K562 (cell line): Measurements from ENCODE around the gene PRICKLE3. TPM values are rescaled to one million over a fixed set of nuclear protein-coding genes. Genes with fewer than 3 reads are reported as not detected.

ENCODE experiments used
- ATAC-seq: fragments of 200-7000 bp; cut with Tn5 transposase; 3 replicates; pipeline ENCODE4 v1.9.1; 2020; ENCODE audit warnings: moderate library complexity
- BruUV-seq: library from RNA; stranded (reverse); fragments of 400-500 nt; replicated peaks from 2 replicates; lab custom pipeline; 2021; lab: Mats Ljungman, UMichigan
- CTCF ChIA-PET: fragments of 300-600 bp; formaldehyde crosslinking; extraction: SDS; loops from one replicate; lab custom pipeline; 2021; ENCODE audit warnings: low intra/inter-chr PET ratio; lab: Yijun Ruan, JAX
- POLR2A ChIA-PET: fragments of 300-600, 350-650 bp; sonication (Branson Sonifier 250); formaldehyde crosslinking; extraction: SDS; loops from one replicate; lab custom pipeline; 2021; ENCODE audit warnings: antibody characterized with exemption, inconsistent platforms; lab: Yijun Ruan, JAX
- DNase-seq, 4 experiments: peaks; one replicate each; pipeline versions ENCODE4 v3.0.0 to v3.0.0-alpha.2; 2011 to 2018; ENCODE audit warnings: low spot score in 3 of 4, mixed read lengths in 3 of 4; ENCODE audit errors: extremely low read depth in 1 of 4
- FAIRE-seq: peaks from 2 replicates; lab custom pipeline; 2011; peaks lifted over from hg19 to GRCh38; lab: Jason Lieb, UNC
- H2AFZ ChIP-seq: 2 replicates; pipeline ENCODE4 v1.6.0; 2011; ENCODE audit warnings: low read depth, low read length, control low read depth, inconsistent platforms
- H3K27ac ChIP-seq: fragments of 200-600 bp; 3 replicates; pipeline ENCODE4 v1.8.0; 2011; ENCODE audit warnings: low read depth, mild to moderate bottlenecking, control low read depth, inconsistent platforms, low read length, moderate library complexity, mixed read lengths; ENCODE audit errors: extremely low read depth
- H3K27me3 ChIP-seq, 2 experiments: fragments of 300-600 bp in 1 of 2; 2 replicates in 1 of 2; 3 replicates in 1 of 2; pipeline versions ENCODE4 v1.6.0 to v1.8.0; 2011; ENCODE audit warnings: inconsistent platforms in 2 of 2, low read length in 2 of 2, mild to moderate bottlenecking in 1 of 2, mixed read lengths in 1 of 2, moderate library complexity in 1 of 2; ENCODE audit not compliant: control insufficient read depth in 2 of 2, insufficient read depth in 2 of 2
- H3K36me3 ChIP-seq: fragments of 300-600 bp; 3 replicates; pipeline ENCODE4 v1.8.0; 2011; ENCODE audit warnings: mild to moderate bottlenecking, low read length, inconsistent platforms; ENCODE audit not compliant: control insufficient read depth, insufficient read depth
- H3K4me1 ChIP-seq, 2 experiments: fragments of 200-600 bp in 1 of 2; replicated peaks in 1 of 2; 2 replicates in 1 of 2; 3 replicates in 1 of 2; pipeline versions ENCODE4 v1.5.1 to v1.8.0; 2011; ENCODE audit warnings: inconsistent platforms in 2 of 2, low read length in 2 of 2, mild to moderate bottlenecking in 1 of 2, mixed read lengths in 1 of 2, moderate library complexity in 1 of 2; ENCODE audit not compliant: control insufficient read depth in 2 of 2, insufficient read depth in 2 of 2
- H3K4me2 ChIP-seq: 2 replicates; pipeline ENCODE4 v1.6.1; 2011; ENCODE audit warnings: low read length, control low read depth, inconsistent platforms, mixed read lengths; ENCODE audit not compliant: insufficient read depth
- H3K4me3 ChIP-seq: fragments of 200-600 bp; sonication (generic), shearing (Covaris generic); 2 replicates; pipeline ENCODE4 v1.5.1; 2016; ENCODE audit warnings: control low read depth, inconsistent platforms
- H3K79me2 ChIP-seq: fragments of 200-600 bp; 3 replicates; pipeline ENCODE4 v1.8.0; 2011; ENCODE audit warnings: low read length, inconsistent platforms; ENCODE audit not compliant: control insufficient read depth, insufficient read depth
- H3K9ac ChIP-seq, 2 experiments: 2 replicates each; pipeline versions ENCODE4 v1.6.0 to v1.6.1; 2011; ENCODE audit warnings: low read depth in 2 of 2, low read length in 2 of 2, control low read depth in 1 of 2, inconsistent platforms in 1 of 2, mild to moderate bottlenecking in 1 of 2, mixed read lengths in 1 of 2; ENCODE audit not compliant: insufficient read depth in 1 of 2
- H3K9me1 ChIP-seq: one replicate; pipeline ENCODE4 v1.6.0; 2011; ENCODE audit warnings: inconsistent platforms, mild to moderate bottlenecking, low read length, moderate library complexity; ENCODE audit not compliant: control insufficient read depth, insufficient read depth
- H3K9me3 ChIP-seq: replicated peaks from 2 replicates; pipeline ENCODE4 v1.5.1; 2011; ENCODE audit warnings: low read depth, low read length, inconsistent platforms; ENCODE audit not compliant: control insufficient read depth, insufficient read depth
- H4K20me1 ChIP-seq: replicated peaks from 2 replicates; pipeline ENCODE4 v1.6.1; 2011; ENCODE audit warnings: low read length, inconsistent platforms, mixed read lengths; ENCODE audit not compliant: control insufficient read depth, insufficient read depth
- ARNT ChIP-seq, 2 experiments: fragments of 450-650 bp; IDR thresholded peaks; 2 replicates each; pipeline ENCODE4 v1.6.1; 2016; ENCODE audit warnings: mild to moderate bottlenecking in 1 of 2
- BDP1 ChIP-seq: IDR thresholded peaks from 3 replicates; pipeline ENCODE4 v1.6.1; 2011; ENCODE audit not compliant: insufficient read length, insufficient read depth
- CBX3 ChIP-seq, 2 experiments: IDR thresholded peaks; 1 replicate in 1 of 2; 2 replicates in 1 of 2; pipeline ENCODE4 v1.6.1; 2012; ENCODE audit warnings: inconsistent platforms in 2 of 2, low read length in 2 of 2, borderline replicate concordance in 1 of 2, control low read depth in 1 of 2
- GABPB2 ChIP-seq: fragments of 250-450 bp; sonication (Bioruptor Pico); conservative IDR thresholded peaks from 2 replicates; pipeline ENCODE4 v1.5.1; 2021; ENCODE audit warnings: mild to moderate bottlenecking
- MCM2 ChIP-seq: fragments of 450-650 bp; IDR thresholded peaks from 2 replicates; pipeline ENCODE4 v1.6.1; 2017; ENCODE audit warnings: low read depth, mild to moderate bottlenecking
- MCM3 ChIP-seq: fragments of 450-650 bp; IDR thresholded peaks from 2 replicates; pipeline ENCODE4 v1.6.1; 2016
- MIER1 ChIP-seq: fragments of 450-650 bp; IDR thresholded peaks from 2 replicates; pipeline ENCODE4 v1.6.1; 2016; ENCODE audit warnings: antibody characterized with exemption, mild to moderate bottlenecking, low read depth
- NEUROD1 ChIP-seq: fragments of 150-350 bp; IDR thresholded peaks from 2 replicates; pipeline ENCODE4 v1.6.1; 2014; ENCODE audit warnings: borderline replicate concordance, low read length, low read depth; ENCODE audit not compliant: partially characterized antibody
- POLR2H ChIP-seq: IDR thresholded peaks from 2 replicates; pipeline ENCODE4 v1.6.1; 2016; ENCODE audit warnings: missing genetic modification characterization, low read depth, mild to moderate bottlenecking, control low read depth, missing compliant biosample characterization, moderate library complexity
- SP2 ChIP-seq: IDR thresholded peaks from 2 replicates; pipeline ENCODE4 v1.6.1; 2011; ENCODE audit warnings: mild to moderate bottlenecking, low read depth, low read length, moderate library complexity; ENCODE audit not compliant: poor library complexity, severe bottlenecking; ENCODE audit errors: extremely low read depth
- TCF15 ChIP-seq: fragments of 250-450 bp; sonication (Bioruptor Pico); IDR thresholded peaks from 2 replicates; pipeline ENCODE4 v1.8.0; 2022; ENCODE audit warnings: moderate library complexity, mild to moderate bottlenecking, inconsistent platforms
- YY1 ChIP-seq, 3 experiments: IDR thresholded peaks; 2 replicates each; pipeline ENCODE4 v1.6.1; 2011; ENCODE audit warnings: low read length in 2 of 3, mild to moderate bottlenecking in 2 of 3, moderate library complexity in 2 of 3, borderline replicate concordance in 1 of 3, control low read depth in 1 of 3, low read depth in 1 of 3; ENCODE audit not compliant: insufficient read depth in 3 of 3, insufficient replicate concordance in 2 of 3, control insufficient read depth in 1 of 3, insufficient read length in 1 of 3; ENCODE audit errors: extremely low read depth in 1 of 3
- ZKSCAN3 ChIP-seq: fragments of 250-450 bp; sonication (Bioruptor Pico); IDR thresholded peaks from 2 replicates; pipeline ENCODE4 v1.4.0; 2020
- ZNF395 ChIP-seq: fragments of 200-800 bp; sonication (Bioruptor generic); IDR thresholded peaks from 2 replicates; pipeline ENCODE4 v1.6.1; 2017; ENCODE audit warnings: missing genetic modification characterization, missing compliant biosample characterization
- WGBS: fragments of 100-300 bp; shearing (Covaris generic); methylation state at CpG from one replicate; pipeline ENCODE4 v1.1.6; 2016; ENCODE audit warnings: low coverage, mixed read lengths; ENCODE audit not compliant: insufficient coverage; ENCODE audit errors: missing lambda C conversion rate; 5-methylcytosine and 5-hydroxymethylcytosine counted together
- in situ Hi-C: fragments of 300-500 bp; cut with MboI; formaldehyde crosslinking; loops from 4 replicates; pipeline ENCODE4 v1.15.0; 2018; ENCODE audit warnings: inconsistent platforms, mixed read lengths
- intact Hi-C: fragments of 100-400 bp; cut with micrococcal nuclease; formaldehyde crosslinking; loops from 2 replicates; pipeline ENCODE4 v1.14.2; 2022
- polyA plus RNA-seq, 8 experiments: library from polyadenylated mRNA; depleted of rRNA in 4 of 8; stranded (reverse) in 5 of 8; unstranded in 3 of 8; fragments of >200 nt; fragmentation: Nextera tagmentation in 2 of 8; fragmentation: Illumina TruSeq in 1 of 8; extraction: Ambion mirVana in 2 of 8; extraction: Trizol in 1 of 8; gene quantifications; 2 replicates each; pipeline versions ENCODE4 v1.2.1 to v1.2.3, GENCODE V29; 2011 to 2014; ENCODE audit warnings: inconsistent platforms in 1 of 8, missing spikeins in 1 of 8
- total RNA-seq, 7 experiments: library from RNA; depleted of rRNA in 6 of 7; stranded (reverse); fragments of >200 nt in 6 of 7; fragmentation: Illumina TruSeq in 2 of 7; extraction: Trizol in 2 of 7; gene quantifications; 2 replicates each; pipeline versions ENCODE4 v1.2.1 to v1.2.3, GENCODE V29; 2011 to 2021; ENCODE audit warnings: low replicate concordance in 1 of 7

PRICKLE3 gene
- total and polyA plus RNA-seq, 9 of the 15 experiments (the other 6 are each of a cell fraction or from before 2014, with no cell fraction given), result 1.1 to 44.3 (median 14.0) TPM

- no peak for TF ChIP-seq POLR2H
- TF ChIP-seq YY1 (IDR thresholded peaks at IDR 0.05; ENCODE audit: borderline replicate concordance in 1 of 3, control insufficient read depth in 1 of 3, extremely low read depth in 1 of 3, insufficient read depth in 3 of 3, insufficient read length in 1 of 3, insufficient replicate concordance in 2 of 3, low read depth in 1 of 3, low read length in 2 of 3), result no peak
- no peak for TF ChIP-seq GABPB2
- no peak for TF ChIP-seq MCM2
Observed at GRCh38 chrX:49228185-49228584, 42.0 kb upstream of the PRICKLE3 start (continued).

- H3K27me3 ChIP-seq, result peaks cover 0 to 17% of the 10 kb centered on the region in 2 experiments; a peak in 2 of 5 replicates
- WGBS, result 26% methylated on average over 2 of the region's 2 CpGs
- H2AFZ ChIP-seq, result no peak overlapping the region
- no peak for ATAC-seq
- H3K4me3 ChIP-seq, result no peak overlapping the region
- no peak for TF ChIP-seq ZNF395 (CRISPR knock-in tag)
- no peak for TF ChIP-seq ARNT (IDR thresholded peaks at IDR 0.05)
- no peak for TF ChIP-seq BDP1
- no peak for TF ChIP-seq TCF15
- no peak for TF ChIP-seq ZKSCAN3 (CRISPR knock-in tag)
- no peak for TF ChIP-seq SP2
- TF ChIP-seq CBX3 (IDR thresholded peaks at IDR 0.05; ENCODE audit: borderline replicate concordance in 1 of 2, low read length in 2 of 2), result no peak
- TF ChIP-seq NEUROD1, result no peak
- no peak for TF ChIP-seq MCM3
- TF ChIP-seq MIER1, result no peak
- TF ChIP-seq, all 486 proteins: peak for 0
- Histone ChIP-seq H3K9me3 (no peaks in the 10 kb centered on the region), H3K4me1 (peaks cover 6 to 41% of the 10 kb centered on the region in 2 experiments; a peak in 4 of 5 replicates), H3K4me2 (no peak overlapping the region), H3K79me2 (no peaks in the 10 kb centered on the region), H3K9me1 (no peaks in the 10 kb centered on the region), H3K36me3 (no peaks in the 10 kb centered on the region), H4K20me1 (no peaks in the 10 kb centered on the region), H3K27ac (no peak overlapping the region), H3K9ac (no peak overlapping the region)
- DNase-seq (no peak), FAIRE-seq (no peak)
- in situ Hi-C loops (no loop called here), intact Hi-C loops (no loop called here)
- CTCF ChIA-PET, result no interaction called here
- POLR2A ChIA-PET, result no interaction called here
- no TSS peak for BruUV-seq
Observed at GRCh38 chrX:49227726-49228125, 41.6 kb upstream of the PRICKLE3 start.
